ENCODE data around the gene CLDN1. TPM values are rescaled to one million over a fixed set of nuclear protein-coding genes. Genes with fewer than 3 reads are reported as not detected.

CLDN1 gene
- total and polyA plus RNA-seq, 10 of the 15 experiments (the other 5 are each of a cell fraction or from before 2014, with no cell fraction given) = 3.4 to 22.8 (median 8.5) TPM

DNA sequence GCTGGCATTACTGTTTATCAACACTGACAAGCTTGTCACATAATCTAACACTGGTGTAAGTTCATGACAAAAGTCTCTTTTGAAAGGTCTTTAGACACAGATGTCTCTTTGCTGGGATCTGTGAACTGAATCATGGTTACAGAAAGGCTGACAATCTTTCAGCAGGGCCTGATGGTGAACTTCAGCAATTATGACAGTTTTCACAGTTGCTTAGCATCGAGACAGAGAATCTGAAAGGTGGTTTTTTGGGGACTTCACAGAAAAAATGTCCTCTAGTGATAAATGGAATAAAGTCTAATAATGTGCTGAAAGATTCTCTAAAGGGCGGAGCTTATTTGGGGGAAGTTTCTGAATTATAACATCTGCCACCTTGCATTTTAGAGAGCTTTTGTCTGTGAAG, 32.3 kb downstream of the CLDN1 start (continued):
- TF ChIP-seq, protein P1, sequence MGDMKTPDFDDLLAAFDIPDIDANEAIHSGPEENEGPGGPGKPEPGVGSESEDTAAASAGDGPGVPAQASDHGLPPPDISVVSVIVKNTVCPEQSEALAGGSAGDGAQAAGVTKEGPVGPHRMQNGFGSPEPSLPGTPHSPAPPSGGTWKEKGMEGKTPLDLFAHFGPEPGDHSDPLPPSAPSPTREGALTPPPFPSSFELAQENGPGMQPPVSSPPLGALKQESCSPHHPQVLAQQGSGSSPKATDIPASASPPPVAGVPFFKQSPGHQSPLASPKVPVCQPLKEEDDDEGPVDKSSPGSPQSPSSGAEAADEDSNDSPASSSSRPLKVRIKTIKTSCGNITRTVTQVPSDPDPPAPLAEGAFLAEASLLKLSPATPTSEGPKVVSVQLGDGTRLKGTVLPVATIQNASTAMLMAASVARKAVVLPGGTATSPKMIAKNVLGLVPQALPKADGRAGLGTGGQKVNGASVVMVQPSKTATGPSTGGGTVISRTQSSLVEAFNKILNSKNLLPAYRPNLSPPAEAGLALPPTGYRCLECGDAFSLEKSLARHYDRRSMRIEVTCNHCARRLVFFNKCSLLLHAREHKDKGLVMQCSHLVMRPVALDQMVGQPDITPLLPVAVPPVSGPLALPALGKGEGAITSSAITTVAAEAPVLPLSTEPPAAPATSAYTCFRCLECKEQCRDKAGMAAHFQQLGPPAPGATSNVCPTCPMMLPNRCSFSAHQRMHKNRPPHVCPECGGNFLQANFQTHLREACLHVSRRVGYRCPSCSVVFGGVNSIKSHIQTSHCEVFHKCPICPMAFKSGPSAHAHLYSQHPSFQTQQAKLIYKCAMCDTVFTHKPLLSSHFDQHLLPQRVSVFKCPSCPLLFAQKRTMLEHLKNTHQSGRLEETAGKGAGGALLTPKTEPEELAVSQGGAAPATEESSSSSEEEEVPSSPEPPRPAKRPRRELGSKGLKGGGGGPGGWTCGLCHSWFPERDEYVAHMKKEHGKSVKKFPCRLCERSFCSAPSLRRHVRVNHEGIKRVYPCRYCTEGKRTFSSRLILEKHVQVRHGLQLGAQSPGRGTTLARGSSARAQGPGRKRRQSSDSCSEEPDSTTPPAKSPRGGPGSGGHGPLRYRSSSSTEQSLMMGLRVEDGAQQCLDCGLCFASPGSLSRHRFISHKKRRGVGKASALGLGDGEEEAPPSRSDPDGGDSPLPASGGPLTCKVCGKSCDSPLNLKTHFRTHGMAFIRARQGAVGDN (IDR thresholded peaks at IDR 0.05) = peak; percentile 32; the same call in 1 of the 2 replicates
- TF ChIP-seq PAX5 (IDR thresholded peaks at IDR 0.05; ENCODE audit: borderline replicate concordance, low read depth, low read length) (no peak), CEBPB (IDR thresholded peaks at IDR 0.05; ENCODE audit: borderline replicate concordance in 1 of 2, low read depth in 2 of 2, low read length in 2 of 2) (peak in 1 of 2 experiments; percentile 44; a peak in 1 of 4 replicates), PKNOX1 (IDR thresholded peaks at IDR 0.05) (peak; percentile 33; the same call in 1 of the 2 replicates)

- 35% methylated on average over 2 of the region's 2 CpGs for WGBS (ENCODE audit: insufficient coverage, insufficient replicate concordance, low lambda C conversion rate, missing lambda C conversion rate)
- ChIA-PET POLR2A (no interaction called here), RAD21 (ENCODE audit: unreplicated experiment) (no interaction called here)
- no peak for TF ChIP-seq POLR2A (IDR thresholded peaks at IDR 0.05; ENCODE audit: low read depth, low read length)
- no peak for TF ChIP-seq PBX3 (IDR thresholded peaks at IDR 0.05; ENCODE audit: insufficient replicate concordance, low read depth, low read length)
- TF ChIP-seq ZNF24 (IDR thresholded peaks at IDR 0.05) = no peak
- no peak for TF ChIP-seq RBBP5 (conservative IDR thresholded peaks at IDR 0.05)
- no peak for TF ChIP-seq BACH1 (IDR thresholded peaks at IDR 0.05; ENCODE audit: borderline replicate concordance)
- TF ChIP-seq, protein P2, sequence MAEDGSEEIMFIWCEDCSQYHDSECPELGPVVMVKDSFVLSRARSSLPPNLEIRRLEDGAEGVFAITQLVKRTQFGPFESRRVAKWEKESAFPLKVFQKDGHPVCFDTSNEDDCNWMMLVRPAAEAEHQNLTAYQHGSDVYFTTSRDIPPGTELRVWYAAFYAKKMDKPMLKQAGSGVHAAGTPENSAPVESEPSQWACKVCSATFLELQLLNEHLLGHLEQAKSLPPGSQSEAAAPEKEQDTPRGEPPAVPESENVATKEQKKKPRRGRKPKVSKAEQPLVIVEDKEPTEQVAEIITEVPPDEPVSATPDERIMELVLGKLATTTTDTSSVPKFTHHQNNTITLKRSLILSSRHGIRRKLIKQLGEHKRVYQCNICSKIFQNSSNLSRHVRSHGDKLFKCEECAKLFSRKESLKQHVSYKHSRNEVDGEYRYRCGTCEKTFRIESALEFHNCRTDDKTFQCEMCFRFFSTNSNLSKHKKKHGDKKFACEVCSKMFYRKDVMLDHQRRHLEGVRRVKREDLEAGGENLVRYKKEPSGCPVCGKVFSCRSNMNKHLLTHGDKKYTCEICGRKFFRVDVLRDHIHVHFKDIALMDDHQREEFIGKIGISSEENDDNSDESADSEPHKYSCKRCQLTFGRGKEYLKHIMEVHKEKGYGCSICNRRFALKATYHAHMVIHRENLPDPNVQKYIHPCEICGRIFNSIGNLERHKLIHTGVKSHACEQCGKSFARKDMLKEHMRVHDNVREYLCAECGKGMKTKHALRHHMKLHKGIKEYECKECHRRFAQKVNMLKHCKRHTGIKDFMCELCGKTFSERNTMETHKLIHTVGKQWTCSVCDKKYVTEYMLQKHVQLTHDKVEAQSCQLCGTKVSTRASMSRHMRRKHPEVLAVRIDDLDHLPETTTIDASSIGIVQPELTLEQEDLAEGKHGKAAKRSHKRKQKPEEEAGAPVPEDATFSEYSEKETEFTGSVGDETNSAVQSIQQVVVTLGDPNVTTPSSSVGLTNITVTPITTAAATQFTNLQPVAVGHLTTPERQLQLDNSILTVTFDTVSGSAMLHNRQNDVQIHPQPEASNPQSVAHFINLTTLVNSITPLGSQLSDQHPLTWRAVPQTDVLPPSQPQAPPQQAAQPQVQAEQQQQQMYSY (CRISPR knock-in tag; IDR thresholded peaks at IDR 0.05) = no peak
- no peak for TF ChIP-seq FOXK2 (IDR thresholded peaks at IDR 0.05)
Measured at GRCh38 chr3:190288836-190289235, 33.4 kb downstream of the CLDN1 start.

More at GRCh38 chr3:190288836-190289235, 33.4 kb downstream of the CLDN1 start:
- H2AFZ ChIP-seq (ENCODE audit: control insufficient read depth, low read depth, low read length) = no peak overlapping the region
- H3K27ac ChIP-seq (ENCODE audit: control insufficient read depth, insufficient read depth) = no peak overlapping the region
- no peak overlapping the region for H3K9ac ChIP-seq (ENCODE audit: control insufficient read depth, insufficient read depth, low read length)
- no peaks in the 10 kb centered on the region for H3K4me1 ChIP-seq (ENCODE audit: control insufficient read depth, insufficient read depth, low read length)
- no peaks in the 10 kb centered on the region for H3K36me3 ChIP-seq (ENCODE audit: control insufficient read depth in 2 of 2, insufficient read depth in 2 of 2, low read length in 1 of 2)
- H3K27me3 ChIP-seq (replicated peaks in 1 of 2; ENCODE audit: control insufficient read depth in 2 of 2, insufficient read depth in 2 of 2, low read length in 1 of 2) = no peaks in the 10 kb centered on the region
- DNase-seq (ENCODE audit: low read depth, low spot score) (no peak), FAIRE-seq (no peak), ATAC-seq (no peak)
- ChIA-PET SMC1A (ENCODE audit: uncharacterized antibody, unreplicated experiment) (interaction anchor here (0.8 to 2.8 kb wide), 3 partner anchors 9 to 32 kb away, joined by 3 to 11 read pairs (median 7); no protein-coding TSS in a partner anchor), CTCF (interaction anchor here (1.0 kb wide), 1 partner anchor 95 kb away, joined by 3 read pairs; no protein-coding TSS in a partner anchor)
- no peaks in the 10 kb centered on the region for H4K20me1 ChIP-seq (ENCODE audit: control insufficient read depth, insufficient read depth)
- no peaks in the 10 kb centered on the region for H3K79me2 ChIP-seq (ENCODE audit: control insufficient read depth, insufficient read depth, low read length)
- H3K4me2 ChIP-seq (ENCODE audit: control insufficient read depth, insufficient read depth) = no peak overlapping the region
- H3K4me3 ChIP-seq = no peak overlapping the region
- no TSS peak for BruUV-seq (replicated peaks)
- in situ Hi-C loops (cut with MboI) = no loop called here
- intact Hi-C loops (cut with micrococcal nuclease; ENCODE audit: unreplicated experiment) = no loop called here
- H3K9me3 ChIP-seq (replicated peaks; ENCODE audit: control insufficient read depth, insufficient read depth, low read length) = peaks cover 2% of the 10 kb centered on the region; the same call in 2 of the 3 replicates

Data from GM12878 (cell line).